SKM-1 treated with dmso at 0.1 percent for 144 hours (cell line): ENCODE data around the gene RINT1.
"Not testable (repeated sequence)": the region's sequence is repeated elsewhere in the genome, so short reads cannot be mapped to it uniquely, and the experiment has no call there.

Experiments
- DNase-seq: peaks from one replicate; lab custom pipeline; 2025; ENCODE audit not compliant: unreplicated experiment; lab: John Stamatoyannopoulos, UW

The RINT1 gene

DNA sequence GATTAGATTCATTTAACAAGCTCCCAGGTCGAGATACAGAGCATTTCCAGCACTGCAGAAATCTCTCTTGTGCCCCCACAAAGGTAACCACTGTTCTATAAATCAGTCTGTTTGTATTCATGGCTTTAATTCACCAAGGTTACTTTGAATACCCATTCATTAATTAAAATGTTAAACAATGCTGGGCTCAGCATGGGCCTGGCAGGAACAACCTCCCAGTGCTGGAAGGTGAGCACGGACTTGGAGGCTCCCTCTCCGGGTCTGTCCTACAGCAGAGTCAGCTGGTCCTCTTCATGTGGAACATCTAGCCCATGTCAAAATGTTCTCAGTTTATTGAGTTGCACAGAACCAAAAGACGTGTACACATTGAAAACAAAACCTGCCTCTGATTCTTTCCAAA is 64.9 kb downstream of the RINT1 start:
- no peak for DNase-seq

DNA sequence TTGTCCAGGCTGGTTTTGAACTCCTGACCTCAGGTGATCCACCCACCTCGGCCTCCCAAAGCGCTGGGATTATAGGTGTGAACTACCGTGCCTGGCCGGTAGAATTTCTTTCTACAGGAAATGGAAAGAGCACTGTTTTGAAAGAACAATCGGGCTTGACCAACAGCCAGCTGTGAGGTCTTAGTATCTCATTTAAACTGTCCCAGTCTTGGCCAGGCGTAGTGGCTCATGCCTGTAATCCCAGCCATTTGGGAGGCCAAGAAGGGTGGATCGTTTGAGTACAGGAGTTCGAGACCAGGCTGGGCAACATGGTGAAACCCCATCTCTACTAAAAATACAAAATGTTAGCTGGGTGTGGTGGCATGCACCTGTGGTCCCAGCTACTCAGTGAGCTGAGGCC is 67.1 kb downstream of the RINT1 start:
- not testable (repeated sequence) for DNase-seq

DNA sequence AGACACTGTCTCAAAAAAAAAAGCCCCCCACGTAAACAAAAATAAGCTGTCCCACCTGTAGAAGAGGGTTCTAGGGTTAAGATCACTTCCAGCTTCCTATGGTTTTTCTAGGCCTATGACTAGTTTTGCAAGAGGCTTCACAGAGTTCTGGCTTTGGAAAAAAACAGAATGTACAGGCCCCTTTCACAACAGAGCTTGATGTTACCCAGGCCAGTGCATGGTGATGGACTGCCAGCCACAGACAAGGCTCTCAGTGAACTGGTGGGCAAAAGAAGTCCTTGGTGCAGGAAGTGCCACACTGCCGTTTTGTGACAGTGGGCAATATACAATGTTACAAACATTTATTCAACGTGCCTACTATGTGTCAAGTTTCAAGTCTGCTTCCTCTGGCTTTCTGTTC is 67.5 kb downstream of the RINT1 start:
- DNase-seq = no peak

DNA sequence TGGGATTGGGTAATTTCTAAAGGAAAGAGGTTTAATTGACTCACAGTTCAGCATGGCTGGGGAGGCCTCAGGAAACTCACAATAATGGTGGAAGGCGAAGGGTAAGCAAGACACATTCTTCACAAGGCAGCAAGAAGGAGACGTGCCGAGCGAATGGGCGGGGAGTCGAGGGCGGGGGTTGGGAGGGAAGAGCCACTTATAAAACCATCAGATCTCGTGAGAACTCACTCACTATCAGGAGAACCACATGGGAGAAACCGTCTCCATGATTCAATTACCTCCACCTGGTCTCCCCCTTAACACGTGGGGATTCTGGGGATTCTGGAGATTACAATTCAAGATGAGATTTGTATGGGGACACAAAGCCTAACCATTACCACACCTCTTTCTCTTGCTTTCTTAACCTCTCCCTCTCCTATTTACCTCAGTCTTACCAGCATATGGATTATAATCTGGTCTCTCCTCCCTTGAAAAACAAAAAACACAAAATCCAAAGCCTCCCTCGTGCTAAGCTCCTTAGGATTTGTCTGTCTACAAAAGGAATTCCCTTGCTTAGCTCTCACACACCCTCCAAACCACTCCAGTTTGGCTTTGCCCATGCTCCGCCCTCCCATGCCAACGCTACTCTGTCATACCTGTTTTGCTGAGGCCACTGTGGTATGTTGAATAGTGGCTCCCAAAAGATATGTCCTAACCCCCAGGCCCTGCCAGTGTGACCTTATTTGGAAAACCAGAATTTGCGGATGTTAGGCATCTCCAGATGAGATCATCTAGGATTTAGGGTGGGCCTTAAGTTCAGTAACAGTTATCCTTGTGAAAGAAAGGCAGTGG is 68.9 kb downstream of the RINT1 start:
- DNase-seq = no peak

DNA sequence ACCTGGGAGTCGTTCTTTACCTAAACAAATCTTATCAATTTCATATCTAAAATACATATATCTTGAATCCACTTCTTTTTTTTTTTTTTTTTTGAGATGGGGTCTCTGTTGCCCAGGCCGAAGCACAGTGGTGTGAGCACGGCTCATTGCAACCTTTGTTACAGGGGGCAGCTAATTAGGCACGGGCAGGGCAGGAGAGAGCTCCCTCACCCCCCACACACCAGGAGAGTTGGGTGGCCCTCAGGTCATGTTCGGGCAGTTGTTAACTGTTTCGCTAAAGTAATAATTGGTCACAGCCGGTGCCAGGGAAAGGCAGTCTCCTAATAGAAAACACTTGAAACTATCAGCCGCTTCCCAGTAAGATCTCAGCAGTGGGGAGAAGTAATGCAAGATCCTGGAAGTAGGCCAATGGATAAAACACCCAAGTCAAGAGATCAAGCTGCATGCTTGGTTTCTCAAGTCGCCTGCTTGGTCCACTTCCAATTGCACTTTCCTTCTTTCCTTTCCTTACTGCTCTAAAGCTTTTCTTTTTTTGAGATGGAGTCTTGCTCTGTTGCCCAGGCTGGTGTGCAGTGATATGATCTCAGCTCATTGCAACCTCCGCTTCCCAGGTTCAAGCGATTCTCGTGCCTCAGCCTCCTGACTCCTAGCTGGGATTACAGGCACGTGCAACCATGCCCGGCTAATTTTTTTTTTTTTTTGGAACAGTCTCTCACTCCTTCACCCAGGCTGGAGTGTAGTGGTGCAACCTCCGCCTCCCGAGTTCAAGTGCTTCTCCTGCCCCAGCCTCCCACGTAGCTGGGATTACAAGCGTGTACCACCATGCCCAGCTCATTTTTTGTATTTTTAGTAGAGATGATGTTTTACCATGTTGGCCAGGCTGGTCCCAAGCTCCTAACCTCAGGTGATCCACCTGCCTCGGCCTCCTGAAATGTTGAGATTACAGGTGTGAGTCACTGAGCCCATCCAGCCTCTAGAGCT is 70.6 kb downstream of the RINT1 start:
- DNase-seq = no peak

DNA sequence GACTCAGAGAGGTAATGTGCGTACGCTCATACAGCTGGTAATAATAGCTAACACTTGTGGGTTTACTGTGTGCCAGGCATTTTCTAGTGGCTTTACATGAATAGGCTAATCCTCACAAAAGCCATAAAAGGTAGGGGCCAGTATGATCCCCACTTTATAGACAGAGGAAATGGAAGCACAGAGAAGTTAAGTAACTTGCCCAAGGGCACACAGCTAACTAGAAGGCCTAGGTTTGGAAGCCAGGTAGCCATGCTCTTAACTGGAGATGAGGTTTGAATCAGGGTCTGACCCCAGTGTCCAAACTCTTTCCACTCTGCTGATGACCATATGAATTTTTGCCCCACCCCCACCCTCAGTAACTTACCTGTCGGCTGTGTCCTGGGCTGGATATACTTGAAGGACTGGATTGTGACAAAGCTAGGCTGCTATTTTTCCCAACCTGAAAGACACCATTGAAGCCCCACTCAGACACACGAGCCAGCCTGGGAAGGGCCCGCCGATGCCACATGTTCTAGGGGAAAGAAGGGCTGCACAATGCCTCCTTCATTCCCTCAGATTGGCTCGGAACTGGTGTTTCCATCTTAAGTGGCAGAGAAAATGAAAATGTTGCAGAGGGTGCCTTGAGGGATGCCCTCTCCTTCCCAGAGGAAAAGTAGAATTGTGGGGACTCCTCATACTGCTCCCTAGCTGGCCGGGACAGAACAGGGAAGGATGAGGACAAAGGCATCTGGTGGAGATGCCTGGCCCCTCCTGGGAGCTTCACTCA is 78.3 kb downstream of the RINT1 start:
- DNase-seq = no peak

DNA sequence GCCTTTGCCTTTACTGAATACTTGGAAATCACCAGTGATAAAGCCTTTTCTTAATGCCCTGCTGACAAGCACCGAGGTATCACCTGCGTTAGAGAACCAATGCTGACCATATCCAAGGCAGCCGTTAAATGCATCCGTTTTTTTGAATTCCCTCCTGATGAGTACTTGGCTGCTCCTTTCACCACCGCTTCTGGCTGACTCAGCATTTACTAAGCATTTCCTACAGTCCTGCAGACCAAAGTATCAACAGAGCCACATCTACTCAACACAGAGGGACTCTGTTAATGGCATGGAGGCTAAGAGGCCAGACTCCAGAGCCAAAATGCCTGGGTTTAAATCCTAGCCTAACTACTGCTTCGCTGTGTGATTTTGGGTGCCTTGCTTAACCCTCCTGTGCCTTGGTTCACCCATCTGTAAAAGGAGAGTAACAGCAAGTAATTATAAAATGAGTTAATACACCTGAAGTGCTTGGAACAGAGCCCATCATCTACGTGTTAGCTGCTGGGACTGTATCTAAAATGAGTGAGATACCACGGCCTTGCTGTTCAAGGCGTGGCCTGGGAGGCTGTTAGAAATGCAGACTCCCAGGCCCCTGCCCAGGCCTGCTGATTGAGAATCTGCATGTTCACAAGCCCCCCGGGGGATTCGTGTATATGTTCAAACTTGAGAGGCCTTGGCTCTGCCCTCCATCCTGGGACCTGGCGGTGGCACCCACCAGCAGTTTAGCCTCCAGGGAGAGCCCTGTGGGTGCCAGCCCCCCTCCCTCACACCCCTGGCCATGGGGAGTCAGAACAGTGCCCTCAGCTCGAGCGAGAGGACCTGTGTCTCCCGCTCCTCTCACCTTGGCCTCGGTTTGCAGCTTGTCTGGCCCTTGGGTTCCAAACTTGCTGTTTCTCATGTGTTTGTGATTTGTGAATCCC is 80.1 kb downstream of the RINT1 start:
- no peak for DNase-seq

DNA sequence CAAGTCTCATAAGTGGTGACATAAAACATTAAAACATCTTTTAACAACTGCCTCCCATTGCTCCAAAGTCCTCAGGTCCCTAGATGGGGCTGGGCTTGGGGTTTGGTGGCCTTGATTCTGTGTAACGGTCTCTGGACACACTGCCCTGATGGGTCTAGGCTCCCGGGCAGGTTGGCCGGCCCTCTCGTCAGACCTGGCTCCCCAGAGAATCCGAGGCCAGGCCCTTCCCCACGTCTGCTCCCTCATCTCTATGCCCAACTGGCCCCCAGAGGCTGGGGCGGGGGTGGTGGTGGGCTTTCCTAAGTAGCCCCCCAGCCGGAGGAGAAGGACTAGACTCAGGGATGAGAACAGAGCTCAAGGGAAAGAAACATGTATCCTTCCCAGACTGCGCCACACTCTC is 80.8 kb downstream of the RINT1 start:
- DNase-seq = no peak

DNA sequence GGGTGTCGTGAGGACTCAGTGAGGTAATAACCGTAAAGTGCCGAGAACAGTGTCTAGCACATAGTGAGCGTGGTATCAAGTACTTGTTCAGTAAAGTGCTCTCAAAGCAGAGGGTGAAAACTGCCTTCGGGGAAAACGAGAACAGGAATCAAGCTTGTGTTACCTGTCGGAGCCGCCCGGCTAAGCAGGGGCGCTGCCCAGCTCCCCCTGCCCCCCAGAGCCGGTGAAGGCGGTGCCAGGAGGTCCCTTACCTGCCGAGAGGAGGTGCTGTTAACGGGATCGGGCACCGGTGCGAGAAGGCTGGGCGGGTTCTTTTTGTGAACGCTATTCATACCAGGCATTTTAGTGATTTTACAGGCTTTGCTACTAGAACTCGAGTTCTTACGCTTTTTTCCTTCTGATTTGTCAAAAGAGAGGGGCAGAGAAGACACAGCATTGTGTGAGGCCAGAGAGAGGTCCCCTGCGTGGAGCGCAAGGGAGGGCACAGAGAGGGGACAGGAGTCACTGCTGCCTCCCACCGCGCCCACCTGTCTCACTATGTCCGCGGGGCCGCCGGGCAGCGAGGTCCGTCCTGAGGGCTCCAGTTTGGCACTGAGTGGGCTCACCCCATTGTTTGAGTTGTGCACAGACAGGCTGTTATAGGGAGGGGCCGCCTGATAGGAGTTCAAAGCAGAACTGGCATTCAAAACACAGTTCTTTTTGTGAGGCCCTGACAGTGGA is 81.8 kb downstream of the RINT1 start:
- DNase-seq = no peak

DNA sequence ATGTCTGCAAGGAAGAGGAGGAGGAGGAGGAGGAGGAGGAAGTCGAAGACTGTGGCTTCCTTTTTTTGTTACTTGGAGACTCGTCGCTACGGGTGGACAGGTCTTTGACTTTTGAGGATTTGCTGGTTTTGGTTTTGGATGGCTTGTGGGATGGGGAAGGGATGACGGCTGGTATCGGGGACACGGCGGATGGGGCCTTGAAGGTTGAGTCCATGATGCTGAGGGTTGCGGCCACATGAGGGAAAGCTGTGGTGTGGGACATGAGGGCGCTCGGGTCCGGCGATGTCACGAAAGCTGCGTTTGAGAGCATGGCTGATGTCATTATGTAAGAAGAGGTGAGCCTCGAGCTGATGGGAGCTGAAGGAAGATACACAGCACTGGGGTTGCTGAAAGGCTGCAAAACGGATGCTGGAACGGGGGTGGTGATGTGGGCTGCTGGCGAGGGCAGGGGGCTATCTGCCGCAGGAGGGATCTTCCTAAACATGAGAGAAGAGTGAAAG is 82.4 kb downstream of the RINT1 start:
- DNase-seq = no peak
